Right lobe of liver (tissue), 4 donors: ENCODE data around the gene ADCK2.

Experiments
- CTCF ChIP-seq, 4 donors: fragments of 200-600 bp in 3 of 4; fragments of 450-650 bp in 1 of 4; IDR thresholded peaks; one replicate each; pipeline versions ENCODE4 v1.5.1 to v1.8.0; 2016 to 2022; ENCODE audit warnings: antibody characterized with exemption in 4 of 4, mild to moderate bottlenecking in 2 of 4
- POLR2A ChIP-seq: fragments of 450-650 bp; IDR thresholded peaks from one replicate; pipeline ENCODE4 v1.6.1; 2017; ENCODE audit warnings: antibody characterized with exemption, mild to moderate bottlenecking
- donor health status: DM: no; HTN: no; CAD: no.
- donor health status: DM: no; HTN: no; CAD: no.
- donor health status: DM: no; HTN: yes; CAD: no.

GRCh38 chr7:140673774-140674155, 1.0 kb downstream of the ADCK2 start:
- TF ChIP-seq CTCF (IDR thresholded peaks at IDR 0.05) (no peak), POLR2A (no peak)
